ENCODE results near the gene VPS33A.
"Not testable (repeated sequence)": the region's sequence is repeated elsewhere in the genome, so short reads cannot be mapped to it uniquely, and the experiment has no call there.

VPS33A gene

GRCh38 chr12:122203301-122204166 lies 62.8 kb downstream of the VPS33A start, which contains the start of gene B3GNT4:
B3GNT4 (plus strand) TSS chr12:122203709; CDS start chr12:122204619, 910 bp downstream.
- peak; percentile 63 to 78 (median 75) for DNase-seq

DNA sequence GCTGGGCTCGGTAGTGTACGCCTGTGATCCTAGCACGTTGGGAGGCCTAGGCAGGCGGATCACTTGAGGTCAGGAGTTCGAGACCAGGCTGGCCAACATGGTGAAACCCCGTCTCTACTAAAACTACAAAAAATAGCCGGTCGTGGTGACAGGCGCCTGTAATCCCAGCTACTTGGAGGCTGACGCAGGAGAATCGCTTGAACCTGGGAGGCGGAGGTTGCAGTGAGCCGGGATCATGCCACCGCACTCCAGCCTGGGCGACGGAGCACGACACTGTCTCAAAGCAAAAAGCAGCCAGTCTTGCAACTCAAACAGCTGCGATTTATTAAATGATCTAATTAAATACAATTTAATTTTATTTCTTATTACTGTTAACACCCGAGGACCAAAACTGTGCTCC lies 63.5 kb downstream of the VPS33A start:
- DNase-seq: not testable (repeated sequence)

- DNase-seq: no peak
These were observed 64.3 kb downstream of the VPS33A start for GRCh38 chr12:122202017-122202416.

DNA sequence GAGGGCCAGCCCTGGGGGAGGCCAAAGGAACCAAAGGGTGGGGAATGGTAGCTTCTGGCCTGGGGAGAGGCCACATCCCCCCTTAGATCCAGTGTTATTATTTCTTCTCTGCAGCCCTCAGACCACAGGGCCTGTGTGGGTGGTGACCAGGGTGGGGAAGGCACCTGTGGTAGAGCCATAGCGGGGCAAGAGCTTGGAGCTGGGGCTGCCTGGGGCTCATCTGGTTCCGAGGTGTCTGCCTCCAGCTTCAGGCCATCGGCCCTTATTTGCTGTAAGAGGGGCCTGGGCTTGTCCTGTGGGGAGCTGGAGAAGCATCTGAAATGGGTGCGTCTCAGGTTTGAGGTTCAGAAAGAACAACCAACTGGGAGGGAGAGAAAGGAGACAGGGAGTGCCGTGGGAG lies 64.9 kb downstream of the VPS33A start:
- DNase-seq: no peak

GRCh38 chr12:122200541-122201175 lies 65.6 kb downstream of the VPS33A start:
- DNase-seq: no peak

DNA sequence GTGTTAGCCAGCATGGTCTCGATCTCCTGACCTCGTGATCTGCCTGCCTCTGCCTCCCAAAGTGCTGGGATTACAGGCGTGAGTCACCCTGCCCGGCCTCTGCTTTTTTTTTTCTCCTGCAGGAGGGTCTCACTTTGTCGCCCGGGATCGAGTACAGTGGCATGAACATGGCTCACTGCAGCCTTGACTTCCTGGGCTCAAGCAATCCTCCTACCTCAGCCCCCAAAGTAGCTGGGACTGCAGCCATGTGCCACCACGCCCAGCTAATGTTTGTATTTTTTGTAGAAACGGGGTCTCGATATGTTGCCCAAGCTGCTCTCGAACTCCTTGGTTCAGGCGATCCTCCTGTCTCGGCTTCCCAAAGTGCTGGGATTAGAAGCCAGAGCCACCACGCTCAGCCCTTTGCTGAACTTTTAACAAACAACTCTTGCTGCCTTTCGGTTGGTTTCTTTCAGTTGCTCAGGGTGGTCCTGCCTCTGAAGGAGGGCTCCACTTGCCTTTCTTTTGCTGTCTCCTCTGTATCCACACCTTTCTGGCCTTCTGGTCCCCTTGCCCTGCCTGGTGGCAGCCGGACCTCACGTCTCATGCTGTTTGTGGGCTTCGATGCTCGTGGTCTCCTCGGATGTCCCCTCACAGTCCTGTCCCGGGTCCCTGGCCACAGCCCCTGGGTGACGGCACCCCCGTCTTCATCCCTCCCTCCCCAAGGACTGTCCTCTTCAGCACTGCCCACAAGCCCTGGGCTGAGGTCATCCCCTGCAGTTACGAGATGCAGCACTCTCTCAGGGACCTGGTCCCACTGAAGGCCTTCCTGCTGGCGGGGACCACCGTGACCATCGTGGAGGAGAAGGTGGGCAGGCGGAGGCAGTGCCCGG lies 66.6 kb downstream of the VPS33A start:
- DNase-seq: no peak

DNA sequence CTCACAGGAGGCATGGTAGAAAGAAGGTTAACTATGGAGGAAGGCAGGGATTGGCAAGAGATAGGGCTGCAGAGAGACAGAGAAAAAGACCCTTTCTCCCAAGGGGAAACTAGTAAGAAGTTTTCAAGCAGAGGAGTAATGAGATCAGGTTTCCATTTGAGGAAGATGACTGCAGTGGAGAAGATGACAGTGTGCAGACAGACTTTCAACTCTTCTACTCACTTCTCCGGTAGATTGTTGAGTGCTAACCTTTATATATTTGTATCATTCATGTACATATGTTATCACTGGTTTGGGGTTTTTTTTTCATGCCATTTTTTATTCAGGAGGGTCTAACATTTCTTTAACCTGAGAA lies 68.7 kb downstream of the VPS33A start:
- DNase-seq: peak; percentile 47 to 66 (median 56)

DNA sequence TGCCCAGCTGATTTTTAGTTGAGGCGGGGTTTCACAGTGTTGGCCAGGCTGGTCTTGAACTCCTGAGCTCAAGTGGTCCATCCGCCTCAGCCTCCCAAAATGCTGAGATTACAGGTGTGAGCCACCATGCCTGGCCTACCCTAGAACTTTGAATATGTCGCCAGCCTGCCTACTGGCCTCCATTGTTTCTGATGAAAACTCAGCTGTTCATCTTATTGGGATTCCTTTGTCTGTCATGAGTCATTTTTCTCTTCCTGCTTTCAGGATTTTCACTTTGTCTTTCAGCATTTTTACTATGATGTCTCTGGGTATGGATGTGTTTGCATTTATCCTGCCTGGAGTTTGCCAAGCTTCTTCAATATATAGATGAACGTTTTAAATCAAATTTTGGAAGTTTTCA lies 70.9 kb downstream of the VPS33A start:
- no peak for DNase-seq

GRCh38 chr12:122194804-122195203 lies 71.5 kb downstream of the VPS33A start:
- no peak for DNase-seq

GRCh38 chr12:122192441-122192840 lies 73.9 kb downstream of the VPS33A start:
- no peak for DNase-seq

GRCh38 chr12:122190842-122191668 lies 75.2 kb downstream of the VPS33A start:
- peak; percentile 59 to 72 (median 69) for DNase-seq

DNA sequence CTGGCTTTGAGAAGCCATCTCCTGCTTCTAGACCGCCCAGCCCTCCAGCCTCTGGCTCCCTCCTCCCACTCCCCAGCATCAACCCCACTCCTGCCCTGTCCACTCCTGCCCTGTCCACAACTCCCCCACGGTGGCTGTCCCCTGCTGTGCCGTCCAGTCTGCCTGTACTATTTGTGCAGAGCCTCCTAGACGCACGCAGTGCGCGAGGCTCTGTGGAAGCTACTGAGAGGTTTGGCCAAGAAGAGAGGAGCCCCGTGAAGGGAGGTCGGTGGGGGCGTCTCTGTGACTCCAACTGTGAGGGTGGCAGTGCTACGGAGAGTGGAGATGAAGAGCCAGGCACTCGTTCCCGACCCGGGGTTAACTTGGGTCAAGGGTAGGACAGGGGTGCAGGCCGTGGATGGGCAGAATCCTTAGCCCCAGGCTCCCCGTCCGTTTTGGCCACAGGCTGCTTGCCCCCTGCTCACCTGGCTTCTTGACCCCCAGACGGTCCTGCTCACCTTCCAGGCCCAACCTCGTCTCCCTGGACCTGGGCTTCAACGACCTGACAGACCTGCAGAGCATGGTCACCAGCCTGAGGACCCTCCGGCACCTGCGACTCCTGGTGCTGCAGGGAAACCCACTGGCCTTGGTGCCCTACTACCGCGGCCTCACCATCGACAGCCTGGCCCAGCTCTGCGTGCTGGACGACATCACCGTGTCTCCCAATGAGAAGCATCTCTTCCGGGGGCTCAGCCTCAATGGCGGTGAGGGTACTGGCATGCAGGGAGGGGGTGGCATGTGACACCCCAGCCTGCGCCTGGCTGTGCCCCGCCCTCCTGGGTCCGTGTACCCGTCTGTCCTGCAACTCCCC lies 76.4 kb downstream of the VPS33A start:
- DNase-seq: no peak

DNA sequence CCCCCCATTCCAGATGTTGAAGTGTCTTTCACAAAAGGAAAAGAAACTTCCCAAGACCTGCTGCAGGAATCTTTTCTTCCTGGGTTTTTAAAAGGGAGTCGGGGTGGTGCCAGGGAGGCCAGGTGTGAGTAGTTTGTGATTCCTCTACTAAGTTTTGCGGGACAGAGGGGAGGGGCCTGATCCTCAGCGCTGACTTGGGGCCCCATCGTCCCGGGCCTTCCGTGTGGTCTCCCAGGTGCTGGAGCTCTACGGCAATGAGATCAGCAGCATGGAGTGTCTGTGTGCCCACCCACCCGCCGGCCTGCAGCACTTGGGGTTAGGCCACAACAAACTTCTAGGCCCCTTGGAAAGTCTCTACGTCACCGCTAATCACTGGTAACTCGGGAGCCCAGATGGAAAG lies 78.8 kb downstream of the VPS33A start:
- no peak for DNase-seq

- peak in 1 of 3 donors; percentile 21 for DNase-seq
These were observed 80.7 kb downstream of the VPS33A start for GRCh38 chr12:122185494-122186082.

DNA sequence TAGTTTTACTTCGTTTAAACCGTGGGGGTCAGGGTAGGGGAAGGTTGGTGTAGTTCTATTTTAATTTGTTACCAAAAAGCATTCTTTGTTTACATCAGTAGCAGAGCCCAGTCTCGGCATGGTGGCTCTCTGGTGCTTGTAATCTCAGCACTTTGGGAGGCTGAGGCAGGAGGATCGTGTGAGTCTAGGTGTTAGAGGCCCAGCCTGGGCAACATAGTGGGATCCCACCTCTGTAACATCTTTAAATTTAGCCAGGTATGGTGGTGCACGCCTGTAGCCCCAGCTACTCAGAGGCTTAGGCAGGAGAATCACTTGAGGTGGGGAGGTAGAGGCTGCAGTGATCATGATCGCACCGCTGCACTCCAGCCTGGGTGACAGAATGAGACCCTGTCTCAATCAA lies 81.2 kb downstream of the VPS33A start:
- no peak for DNase-seq

DNA sequence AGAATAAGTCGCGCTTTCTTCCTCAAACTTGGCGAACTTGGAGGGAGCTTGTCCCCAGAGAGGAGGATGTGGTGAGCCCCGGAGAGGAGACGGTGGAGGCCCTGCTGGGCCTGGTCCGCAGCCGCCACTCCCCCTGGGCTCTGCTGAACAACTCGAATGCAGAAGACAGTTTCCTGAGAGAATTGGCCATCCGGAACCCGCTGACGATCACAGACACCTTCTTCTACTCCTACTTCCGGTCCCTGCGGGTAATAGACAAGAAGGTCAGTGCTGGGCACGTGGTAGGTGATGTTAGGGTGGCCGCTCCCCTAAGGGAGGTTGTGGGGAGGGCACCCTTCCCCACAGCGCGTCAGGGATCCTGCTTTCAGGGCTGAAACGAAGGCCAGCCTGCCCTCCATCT lies 81.8 kb downstream of the VPS33A start:
- peak in 1 of 3 donors; percentile 13 for DNase-seq

DNA sequence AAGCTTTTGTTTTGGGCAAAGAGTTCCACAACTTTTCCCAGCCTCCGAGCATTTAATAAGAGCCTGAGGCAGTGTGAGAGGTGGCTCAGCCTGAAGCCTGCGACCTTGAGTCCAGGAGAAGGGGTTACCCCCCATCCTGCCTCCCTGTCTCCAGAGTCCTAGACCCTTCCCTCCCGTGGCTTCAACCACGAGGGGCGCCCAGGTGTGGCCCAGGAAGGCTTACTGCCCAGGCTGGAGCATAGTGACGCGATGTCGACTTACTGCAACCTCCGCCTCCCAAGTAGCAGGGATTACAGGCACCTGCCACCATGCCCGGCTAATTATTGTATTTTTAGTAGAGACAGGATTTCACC lies 82.7 kb downstream of the VPS33A start:
- DNase-seq: no peak

- peak; percentile 38 to 68 (median 58) for DNase-seq
These were observed 83.3 kb downstream of the VPS33A start, which contains the start of gene LRRC43 for GRCh38 chr12:122182887-122183587. LRRC43 (plus strand) TSS chr12:122183123; CDS start chr12:122183145, 22 bp downstream.
